Stimulated activated naive B cell treated with anti-CD40 and anti-IgM and Interleukin-4, amounts not matched to agents 10 μg/mL and 1 μg/mL and 100 μg/mL, for 72 hours (primary cell): ENCODE data around the gene IL17REL.

ENCODE experiments used
- ATAC-seq, 2 donors: fragments of 150-1000 bp; cut with Tn5 transposase; replicated peaks; 2 replicates each; pipeline ENCODE4 v1.10.0; 2021; ENCODE audit warnings: moderate library complexity in 1 of 2
- DNase-seq: peaks from one replicate; pipeline ENCODE4 v3.0.0; 2021
- H3K27ac Mint-ChIP-seq: one replicate; pipeline ENCODE4 v1.8.0; 2022; ENCODE audit warnings: mild to moderate bottlenecking, mixed read lengths
- H3K27me3 Mint-ChIP-seq, 2 donors: one replicate each; pipeline ENCODE4 v1.8.0; 2022; ENCODE audit warnings: mixed read lengths in 2 of 2
- H3K36me3 Mint-ChIP-seq, 2 donors: one replicate each; pipeline ENCODE4 v1.8.0; 2022; ENCODE audit warnings: mixed read lengths in 2 of 2, mild to moderate bottlenecking in 1 of 2
- H3K4me1 Mint-ChIP-seq, 2 donors: one replicate each; pipeline ENCODE4 v1.8.0; 2022; ENCODE audit warnings: mixed read lengths in 2 of 2, mild to moderate bottlenecking in 1 of 2
- H3K4me3 Mint-ChIP-seq, 2 donors: one replicate each; pipeline ENCODE4 v1.8.0; 2022; ENCODE audit warnings: mild to moderate bottlenecking in 2 of 2, mixed read lengths in 2 of 2, moderate library complexity in 1 of 2
- H3K9me3 Mint-ChIP-seq, 2 donors: one replicate each; pipeline ENCODE4 v1.8.0; 2022; ENCODE audit warnings: mixed read lengths in 2 of 2, mild to moderate bottlenecking in 1 of 2

Gene IL17REL

DNA sequence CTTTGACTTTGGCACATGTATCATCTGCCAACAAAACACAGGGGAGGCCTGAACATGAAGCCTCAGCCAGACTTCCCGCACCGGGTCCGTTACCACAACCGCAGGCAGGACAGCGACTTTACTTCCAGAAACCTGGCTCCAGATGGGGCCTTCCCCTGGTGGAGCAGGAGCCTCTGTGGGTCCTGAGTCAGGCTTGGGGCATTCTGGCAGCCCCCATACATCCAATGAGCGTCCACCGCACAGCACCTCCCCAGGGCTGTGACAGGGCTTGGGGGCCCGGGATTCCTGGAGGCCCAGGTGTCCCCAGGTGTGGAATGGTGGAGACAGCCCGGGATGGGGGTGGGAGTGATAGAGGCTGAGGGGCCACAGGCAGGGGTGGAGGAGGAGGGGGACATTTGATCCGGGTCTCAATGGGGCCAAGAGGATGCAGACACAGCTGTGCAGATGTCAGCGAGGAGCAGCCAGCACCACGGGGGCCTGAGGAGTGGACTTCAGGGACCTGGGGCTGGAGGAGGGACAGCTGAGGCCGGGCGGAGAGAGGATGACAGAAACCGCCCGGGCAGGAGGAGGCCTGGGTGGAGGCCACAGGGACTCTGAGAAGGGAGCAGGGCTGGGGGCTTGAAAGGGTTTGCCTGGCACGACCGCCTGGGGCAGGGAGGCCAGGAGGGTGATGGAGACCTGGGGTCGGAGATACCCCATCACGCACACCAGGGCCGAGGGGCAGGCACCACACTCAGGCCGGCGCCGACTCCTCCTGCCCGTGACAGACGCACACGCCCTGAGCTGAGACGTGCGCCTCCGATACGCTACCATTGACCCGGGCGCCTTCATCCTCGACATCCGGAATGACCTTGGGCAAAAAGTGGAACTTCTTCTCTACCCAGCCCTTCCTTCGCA lies 37.0 kb upstream of the IL17REL start:
- Mint-ChIP-seq H3K4me3 (no peak overlapping the region), H3K27me3 (peaks cover 16 to 46% of the 10 kb centered on the region in 2 donors), H3K27ac (no peak overlapping the region), H3K9me3 (peaks cover 6% of the 10 kb centered on the region in 2 donors), H3K4me1 (peaks cover 7 to 14% of the 10 kb centered on the region in 2 donors), H3K36me3 (peaks cover 0 to 4% of the 10 kb centered on the region in 2 donors)
- no peak for ATAC-seq
- DNase-seq = no peak

DNA sequence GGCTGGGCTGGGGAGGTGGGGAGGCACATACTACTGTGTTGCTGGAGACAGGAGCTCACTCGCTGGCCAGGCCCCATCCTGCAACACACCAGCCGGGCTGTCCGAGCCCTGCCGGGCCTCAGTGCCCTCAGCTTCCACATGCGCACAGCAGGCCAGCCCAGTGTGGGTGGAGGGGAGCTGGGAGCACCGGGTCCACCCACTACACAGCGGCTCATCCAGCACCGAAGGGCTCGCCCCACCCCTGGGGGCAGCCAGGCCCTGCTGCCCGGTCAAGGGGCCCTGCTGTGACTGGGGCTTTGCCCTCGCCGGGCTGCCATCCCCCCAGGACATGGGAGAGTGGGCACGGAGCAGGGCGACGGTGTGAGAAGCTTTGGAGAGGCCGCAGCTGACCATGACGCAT lies 36.3 kb upstream of the IL17REL start:
- Mint-ChIP-seq H3K4me1 (peaks cover 6 to 11% of the 10 kb centered on the region in 2 donors), H3K4me3 (no peak overlapping the region), H3K36me3 (peaks cover 0 to 2% of the 10 kb centered on the region in 2 donors), H3K27ac (no peak overlapping the region), H3K9me3 (peaks cover 2 to 4% of the 10 kb centered on the region in 2 donors), H3K27me3 (peaks cover 17 to 51% of the 10 kb centered on the region in 2 donors)
- DNase-seq (no peak), ATAC-seq (no peak)

DNA sequence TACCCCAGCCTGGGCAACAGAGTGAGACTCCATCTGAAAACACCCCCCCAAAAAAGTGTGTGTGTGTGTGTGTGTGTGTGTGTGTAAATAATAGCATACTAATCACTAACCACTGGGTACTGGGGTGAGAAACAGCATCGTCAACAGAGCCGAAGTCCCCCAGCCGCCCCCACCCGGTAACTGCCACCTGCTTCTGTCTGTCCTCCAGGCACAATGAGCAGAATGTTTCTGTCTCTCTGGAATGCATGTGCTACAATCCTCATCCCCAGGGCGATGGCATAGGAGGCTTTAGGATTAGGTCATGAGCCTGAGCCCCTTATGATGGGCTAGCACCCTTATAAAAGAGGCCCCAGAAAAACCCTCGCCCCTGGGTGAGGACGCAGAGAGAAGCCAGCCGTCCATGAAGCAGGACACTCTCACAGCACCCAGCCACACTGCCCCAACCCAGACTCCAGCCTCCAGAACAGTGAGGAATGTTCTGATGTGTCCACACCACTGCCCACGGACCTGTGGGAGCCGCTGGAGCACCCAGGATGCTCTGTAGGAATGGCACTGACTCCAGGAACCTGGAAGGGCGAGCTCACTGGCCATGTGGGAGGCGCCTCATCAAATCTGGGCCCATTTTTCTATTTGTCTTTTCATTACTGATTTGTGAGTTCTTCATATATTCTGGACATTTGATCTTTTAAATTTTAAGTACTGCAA lies 35.6 kb upstream of the IL17REL start:
- Mint-ChIP-seq H3K4me3 (no peak overlapping the region), H3K27me3 (peaks cover 19 to 53% of the 10 kb centered on the region in 2 donors), H3K36me3 (no peaks in the 10 kb centered on the region), H3K4me1 (peaks cover 3 to 9% of the 10 kb centered on the region in 2 donors), H3K27ac (no peak overlapping the region), H3K9me3 (peaks cover 0 to under 1% of the 10 kb centered on the region in 2 donors)
- no peak for ATAC-seq
- no peak for DNase-seq

DNA sequence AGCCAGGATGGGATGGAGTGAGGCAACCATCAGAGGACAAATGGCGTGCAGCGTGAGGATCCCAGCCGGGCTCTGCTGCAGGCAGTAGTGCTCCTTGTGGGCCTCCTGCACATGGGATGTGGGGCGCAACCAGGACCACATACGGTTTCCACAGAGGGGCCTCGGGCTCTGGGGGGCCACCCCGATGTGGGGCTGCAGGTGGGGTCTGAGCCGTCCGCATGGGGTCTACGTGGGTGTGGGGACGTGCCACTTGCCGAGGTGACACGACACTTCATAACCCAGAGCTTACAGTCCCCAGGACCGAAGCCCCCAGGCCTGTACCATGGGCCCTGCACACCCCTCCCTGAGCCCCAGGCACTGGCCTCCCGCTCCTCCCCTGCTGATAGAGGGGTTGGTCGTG lies 34.8 kb upstream of the IL17REL start:
- H3K4me1 Mint-ChIP-seq = peaks cover 3 to 9% of the 10 kb centered on the region in 2 donors
- no peak overlapping the region for H3K4me3 Mint-ChIP-seq
- ATAC-seq = no peak

DNA sequence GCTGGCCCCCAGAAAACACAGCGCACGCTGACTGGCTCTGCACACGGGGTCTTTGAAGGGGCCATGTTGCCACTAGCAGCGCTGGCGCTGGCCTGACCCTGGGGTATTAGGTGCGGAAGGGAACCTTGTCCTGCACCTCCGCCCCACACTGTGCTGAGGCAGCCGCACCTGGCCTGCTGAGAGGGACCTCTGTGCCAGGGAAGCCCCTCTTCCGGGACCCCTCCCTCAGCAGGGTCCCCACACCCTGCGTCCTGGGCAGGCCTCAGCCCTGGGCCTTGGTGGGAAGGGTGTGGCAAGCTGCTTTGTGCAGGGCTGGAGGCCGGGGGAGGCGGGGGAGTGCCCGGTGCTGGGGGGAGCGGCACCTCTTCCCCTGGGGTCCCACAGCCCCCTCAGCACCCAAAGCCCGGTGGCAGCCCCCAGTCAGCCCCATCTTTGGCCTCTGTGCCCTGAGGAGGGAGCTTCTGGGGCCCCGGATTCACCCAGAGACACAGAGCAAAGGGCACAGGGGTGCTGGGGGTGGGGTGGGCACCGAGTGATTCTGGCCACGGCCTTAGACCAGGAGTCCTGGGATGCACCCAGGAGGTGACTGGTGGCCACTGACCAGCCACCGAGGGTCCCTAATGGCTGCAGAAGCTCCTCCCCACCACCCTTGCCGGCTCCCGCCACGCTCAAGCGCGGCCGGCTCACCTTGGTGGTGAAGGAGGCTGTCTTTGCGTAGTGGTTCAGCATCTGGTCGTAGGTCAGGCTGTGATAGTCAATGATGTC lies 34.1 kb upstream of the IL17REL start:
- no peaks in the 10 kb centered on the region for H3K9me3 Mint-ChIP-seq
- ATAC-seq (no peak), DNase-seq (no peak)
- H3K36me3 Mint-ChIP-seq = no peaks in the 10 kb centered on the region
- peaks cover 3 to 9% of the 10 kb centered on the region in 2 donors for H3K4me1 Mint-ChIP-seq
- no peak overlapping the region for H3K4me3 Mint-ChIP-seq
- H3K27me3 Mint-ChIP-seq = peaks cover 31 to 59% of the 10 kb centered on the region in 2 donors
- no peak overlapping the region for H3K27ac Mint-ChIP-seq

More for the DNA sequence above, 34.8 kb upstream of the IL17REL start:
- Mint-ChIP-seq H3K27ac (no peak overlapping the region), H3K36me3 (no peaks in the 10 kb centered on the region), H3K27me3 (peaks cover 28 to 55% of the 10 kb centered on the region in 2 donors), H3K9me3 (no peaks in the 10 kb centered on the region)
- DNase-seq = no peak

DNA sequence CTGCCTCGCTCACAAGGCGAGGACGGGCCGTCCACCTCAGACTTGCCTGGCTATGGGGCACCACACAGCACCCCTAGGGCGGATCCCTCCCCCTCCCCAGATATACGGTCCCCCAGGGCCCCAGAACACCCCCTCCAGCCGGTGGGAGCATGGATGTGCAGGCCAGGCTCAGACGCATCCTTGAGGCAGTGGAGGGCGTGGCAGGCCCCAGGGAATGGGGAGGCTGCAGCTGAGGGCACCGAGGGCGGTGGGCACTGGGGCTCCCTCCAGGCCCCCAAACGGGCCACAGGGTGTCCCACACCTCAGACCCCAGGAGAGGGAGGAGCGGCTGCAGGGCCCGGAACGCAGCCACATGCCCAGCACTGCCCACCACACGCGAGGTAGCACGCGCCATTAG lies 33.5 kb upstream of the IL17REL start:
- no peak overlapping the region for H3K27ac Mint-ChIP-seq
- DNase-seq (no peak), ATAC-seq (no peak)
- no peaks in the 10 kb centered on the region for H3K36me3 Mint-ChIP-seq
- H3K9me3 Mint-ChIP-seq = no peaks in the 10 kb centered on the region
- peaks cover 29 to 61% of the 10 kb centered on the region in 2 donors for H3K27me3 Mint-ChIP-seq
- no peak overlapping the region for H3K4me3 Mint-ChIP-seq
- H3K4me1 Mint-ChIP-seq = peaks cover 3 to 9% of the 10 kb centered on the region in 2 donors

DNA sequence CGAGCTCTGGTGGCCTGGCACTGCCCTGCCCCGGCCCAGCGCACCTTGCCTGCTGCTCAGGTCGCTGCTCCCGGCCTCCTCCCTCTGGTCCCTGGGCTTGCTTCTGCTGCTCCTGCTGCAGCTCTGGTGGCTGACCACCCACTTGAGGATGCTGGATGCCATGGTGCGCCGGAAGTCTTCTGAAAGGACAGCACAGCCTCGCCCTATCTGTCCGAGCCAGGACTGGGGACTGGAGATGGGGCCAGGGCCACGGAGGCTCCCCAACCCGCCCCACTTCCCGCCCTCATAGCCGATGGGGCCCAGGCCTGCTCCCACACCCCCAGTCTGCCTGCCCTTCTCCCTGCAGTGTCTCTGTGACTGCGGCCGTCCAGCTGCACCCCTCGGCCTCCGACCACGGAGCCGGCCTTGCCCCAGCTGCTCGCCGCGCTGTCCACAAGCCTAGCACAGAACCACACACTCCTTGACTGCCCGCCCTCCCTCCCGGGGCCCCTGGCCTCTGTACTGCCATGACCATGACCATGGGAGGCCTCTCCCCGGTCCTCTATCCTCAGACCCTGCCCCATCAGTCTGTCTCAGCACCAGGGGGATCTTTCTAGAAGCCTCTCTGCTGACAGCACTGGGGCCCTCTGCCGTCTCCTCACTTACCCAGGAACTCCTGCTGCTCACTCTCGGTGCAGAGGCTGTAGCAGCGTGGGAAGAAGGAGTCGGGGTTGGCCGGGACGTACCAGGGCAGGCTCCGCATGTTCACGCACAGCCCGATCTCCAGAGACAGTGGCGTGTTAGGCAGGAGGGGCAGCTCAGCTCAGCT lies 32.9 kb upstream of the IL17REL start:
- Mint-ChIP-seq H3K4me3 (no peak overlapping the region), H3K27ac (no peak overlapping the region), H3K9me3 (no peaks in the 10 kb centered on the region), H3K27me3 (peaks cover 29 to 56% of the 10 kb centered on the region in 2 donors), H3K4me1 (peaks cover 3 to 9% of the 10 kb centered on the region in 2 donors), H3K36me3 (no peaks in the 10 kb centered on the region)
- ATAC-seq (peak in 1 of 2 donors; percentile 22), DNase-seq (no peak)

DNA sequence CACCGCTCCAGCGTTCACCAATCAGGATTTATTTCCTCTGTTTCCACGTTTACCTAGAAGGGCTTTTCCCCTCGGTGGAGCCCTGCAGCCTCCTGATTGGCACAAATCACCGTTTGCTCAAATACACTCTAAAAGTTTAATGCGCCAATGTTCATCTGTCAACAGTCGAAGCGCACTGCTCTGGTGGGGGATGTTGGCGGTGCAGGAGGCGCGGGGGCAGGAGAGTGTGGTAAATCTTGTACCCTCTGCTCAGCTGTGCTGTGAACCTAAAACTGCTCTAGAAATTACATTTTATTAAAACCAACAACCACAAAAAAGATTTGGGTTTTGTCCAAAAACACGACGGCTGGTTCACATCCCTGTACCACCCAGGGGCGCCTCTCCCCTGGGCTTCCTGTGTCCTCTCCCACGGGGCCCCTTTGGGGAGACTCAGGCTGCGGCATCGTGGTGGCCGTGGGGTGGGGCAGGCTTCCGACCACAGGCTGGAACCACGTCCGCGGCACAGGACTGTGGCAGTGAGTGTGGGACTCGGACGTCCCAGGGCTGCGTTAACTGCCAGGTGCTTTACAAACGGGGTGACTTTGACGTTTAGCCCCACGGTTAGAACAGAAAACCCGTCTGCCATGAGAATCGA lies 32.0 kb upstream of the IL17REL start:
- Mint-ChIP-seq H3K9me3 (no peaks in the 10 kb centered on the region), H3K36me3 (no peaks in the 10 kb centered on the region), H3K27ac (no peak overlapping the region), H3K27me3 (peaks cover 29 to 54% of the 10 kb centered on the region in 2 donors), H3K4me3 (no peak overlapping the region), H3K4me1 (peaks cover 3 to 9% of the 10 kb centered on the region in 2 donors)
- DNase-seq = no peak
- peak in 1 of 2 donors; percentile 25 for ATAC-seq

DNA sequence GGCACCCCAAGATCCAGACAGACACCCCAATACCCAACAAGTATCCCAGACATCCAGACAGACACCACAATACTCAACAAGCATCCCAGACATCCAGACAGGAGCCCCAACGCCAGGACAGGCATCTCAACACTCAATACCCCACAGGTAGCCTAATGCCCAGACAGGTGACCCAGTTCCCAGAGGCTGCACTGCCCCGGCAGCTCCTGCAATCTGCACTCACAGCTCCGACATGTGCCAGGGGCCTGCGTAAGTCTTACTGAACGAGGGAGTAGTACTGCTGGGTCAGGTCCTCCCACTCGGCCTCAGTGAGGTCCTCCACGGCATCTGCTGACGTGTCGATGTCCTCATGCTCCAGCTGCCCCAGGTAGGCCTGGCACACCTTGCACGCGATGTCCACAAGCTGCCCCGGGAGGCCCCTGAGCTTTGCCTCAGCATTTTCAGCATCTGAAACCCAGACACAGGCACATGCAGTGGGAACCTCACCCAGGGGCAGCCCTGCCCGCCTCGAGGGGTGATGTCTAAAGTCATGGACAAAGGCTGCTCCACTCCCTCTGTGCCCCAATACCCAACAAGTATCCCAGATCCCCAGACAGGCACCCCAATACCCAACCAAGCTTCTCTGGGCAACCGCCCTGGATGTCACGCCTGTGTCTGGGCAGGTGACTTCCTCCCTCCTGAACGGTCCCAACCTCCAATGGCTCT lies 28.9 kb upstream of the IL17REL start:
- H3K9me3 Mint-ChIP-seq = peaks cover 7 to 10% of the 10 kb centered on the region in 2 donors
- peaks cover 3 to 9% of the 10 kb centered on the region in 2 donors for H3K4me1 Mint-ChIP-seq
- DNase-seq (no peak), ATAC-seq (no peak)
- no peak overlapping the region for H3K4me3 Mint-ChIP-seq
- peaks cover 32 to 40% of the 10 kb centered on the region in 2 donors for H3K27me3 Mint-ChIP-seq
- H3K27ac Mint-ChIP-seq = peak overlapping the region; percentile 28
- H3K36me3 Mint-ChIP-seq = no peaks in the 10 kb centered on the region

DNA sequence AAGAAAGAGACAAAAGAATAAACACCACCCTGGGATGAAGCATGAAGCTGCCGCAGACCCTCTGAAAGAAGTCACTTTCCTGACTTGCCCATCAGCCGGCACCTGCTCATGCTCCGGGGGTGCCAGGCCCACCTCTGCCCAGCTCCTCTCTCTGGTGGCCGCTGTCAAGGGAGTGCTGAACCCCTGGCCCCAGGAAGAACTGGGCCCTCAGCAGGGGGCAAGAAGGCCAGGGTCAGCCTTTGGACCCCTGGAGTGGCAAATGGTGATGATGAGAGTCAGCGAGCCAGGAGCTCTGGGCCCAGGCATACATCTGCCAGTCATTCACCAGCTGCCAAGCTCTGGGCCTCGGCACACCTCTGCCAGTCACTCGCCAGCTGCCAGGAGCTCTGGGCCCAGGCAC lies 28.2 kb upstream of the IL17REL start:
- DNase-seq (no peak), ATAC-seq (no peak)
- H3K36me3 Mint-ChIP-seq = no peaks in the 10 kb centered on the region
- peaks cover 3 to 9% of the 10 kb centered on the region in 2 donors for H3K4me1 Mint-ChIP-seq
- peaks cover 33 to 35% of the 10 kb centered on the region in 2 donors for H3K27me3 Mint-ChIP-seq
- no peak overlapping the region for H3K27ac Mint-ChIP-seq
- peaks cover 7 to 10% of the 10 kb centered on the region in 2 donors for H3K9me3 Mint-ChIP-seq
- H3K4me3 Mint-ChIP-seq = no peak overlapping the region

DNA sequence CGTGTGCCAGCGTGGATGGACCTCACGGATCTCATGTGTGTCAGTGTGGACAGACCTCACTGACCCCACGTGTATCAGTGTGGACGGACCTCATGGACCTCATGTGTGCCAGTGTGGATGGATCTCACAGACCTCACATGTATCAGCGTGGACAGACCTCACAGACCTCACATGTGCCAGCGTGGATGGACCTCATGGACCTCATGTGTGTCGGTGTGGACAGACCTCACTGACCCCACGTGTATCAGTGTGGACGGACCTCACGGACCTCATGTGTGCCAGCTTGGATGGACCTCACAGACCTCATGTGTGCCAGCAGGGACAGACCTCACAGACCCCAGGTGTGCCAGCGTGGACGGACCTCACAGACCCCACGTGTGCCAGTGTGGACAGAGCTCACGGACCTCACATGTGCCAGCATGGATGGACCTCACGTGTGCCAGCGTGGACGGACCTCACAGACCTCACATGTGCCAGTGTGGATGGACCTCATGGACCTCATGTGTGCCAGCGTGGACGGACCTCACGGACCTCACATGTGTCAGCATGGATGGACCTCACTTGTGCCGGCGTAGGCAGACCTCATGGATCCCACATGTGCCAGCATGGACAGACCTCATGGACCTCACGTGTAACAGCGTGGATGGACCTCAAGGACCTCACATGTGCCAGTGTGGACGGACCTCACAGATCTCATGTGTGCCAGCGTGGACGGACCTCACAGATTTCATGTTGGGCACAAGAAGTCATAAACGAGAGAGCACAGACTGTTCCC lies 27.3 kb upstream of the IL17REL start:
- Mint-ChIP-seq H3K9me3 (peaks cover 7 to 10% of the 10 kb centered on the region in 2 donors), H3K27me3 (peaks cover 36 to 38% of the 10 kb centered on the region in 2 donors), H3K4me3 (no peak overlapping the region), H3K4me1 (peaks cover 5 to 11% of the 10 kb centered on the region in 2 donors), H3K36me3 (no peaks in the 10 kb centered on the region), H3K27ac (no peak overlapping the region)
- DNase-seq = no peak
- ATAC-seq = no peak
